Lower leg skin (tissue), 4 donors: Measurements from ENCODE around the gene RAP1GAP2. TPM values are rescaled to one million over a fixed set of nuclear protein-coding genes. Genes with fewer than 3 reads are reported as not detected.

ENCODE experiments used
- DNase-seq, 2 donors: peaks; one replicate each; pipeline ENCODE4 v3.0.0-alpha.2; 2019; ENCODE audit warnings: low spot score in 2 of 2
- H3K4me3 ChIP-seq: fragments of 200-600 bp; sonication (generic); 2 replicates; pipeline ENCODE4 v1.5.1; 2017; ENCODE audit warnings: mild to moderate bottlenecking, low read depth; ENCODE audit not compliant: poor library complexity, severe bottlenecking
- CTCF ChIP-seq, 3 donors: fragments of 450-650 bp; IDR thresholded peaks; one replicate each; pipeline ENCODE4 v1.5.1; 2016; ENCODE audit warnings: antibody characterized with exemption in 3 of 3, mild to moderate bottlenecking in 3 of 3, moderate library complexity in 2 of 3
- POLR2A ChIP-seq, 2 donors: fragments of 450-650 bp; IDR thresholded peaks; one replicate each; pipeline ENCODE4 v1.6.1; 2016 to 2017; ENCODE audit warnings: antibody characterized with exemption in 2 of 2, mild to moderate bottlenecking in 1 of 2, moderate library complexity in 1 of 2
- whole genome bisulfite sequencing, 2 donors: methylation state at CpG; one replicate each; pipeline ENCODE4 v1.1.5; 2018; 5-methylcytosine and 5-hydroxymethylcytosine counted together
- intact Hi-C: fragments of 100-400 bp; cut with DNase I; formaldehyde crosslinking; loops from one replicate; pipeline ENCODE4 v1.15.0; 2023; ENCODE audit warnings: low total_unique reads
- total RNA-seq, 4 donors: library from RNA; depleted of rRNA; stranded (reverse); fragments of >200 nt; gene quantifications; one replicate each; pipeline ENCODE4 v1.1.0, GENCODE V29; 2016

The RAP1GAP2 gene
- total RNA-seq, 4 donors from 2014 or later, result 9.2 to 15.3 (median 12.8) TPM

GRCh38 chr17:2935632-2936031 is 139.4 kb downstream of the RAP1GAP2 start:
- intact Hi-C loops, result no loop called here
- no peak for DNase-seq
- no peak overlapping the region for H3K4me3 ChIP-seq
- no peak for TF ChIP-seq POLR2A (IDR thresholded peaks at IDR 0.05)
- TF ChIP-seq CTCF (IDR thresholded peaks at IDR 0.05), result no peak
- 82 to 86% methylated on average over 21 of the region's 21 CpGs for WGBS, 2 donors

- H3K4me3 ChIP-seq, result no peak overlapping the region
- DNase-seq, result no peak
- WGBS, 2 donors, result 81 to 84% methylated on average over 5 of the region's 5 CpGs
- intact Hi-C loops, result no loop called here
- no peak for TF ChIP-seq CTCF (IDR thresholded peaks at IDR 0.05)
Measured at GRCh38 chr17:2936351-2936750, 140.1 kb downstream of the RAP1GAP2 start.

GRCh38 chr17:2936771-2937321 is 140.6 kb downstream of the RAP1GAP2 start:
- no peak overlapping the region for H3K4me3 ChIP-seq
- 64 to 68% methylated on average over 7 of the region's 7 CpGs for WGBS, 2 donors
- DNase-seq, result no peak
- TF ChIP-seq CTCF (IDR thresholded peaks at IDR 0.05) (no peak), POLR2A (IDR thresholded peaks at IDR 0.05) (no peak)
- intact Hi-C loops, result no loop called here

- DNase-seq, result no peak
- WGBS, 2 donors, result 40 to 49% methylated on average over 10 of the region's 10 CpGs
- no peak overlapping the region for H3K4me3 ChIP-seq
- TF ChIP-seq POLR2A (IDR thresholded peaks at IDR 0.05) (no peak), CTCF (IDR thresholded peaks at IDR 0.05) (no peak)
- intact Hi-C loops, result no loop called here
Measured at GRCh38 chr17:2937331-2938003, 141.2 kb downstream of the RAP1GAP2 start.

GRCh38 chr17:2939714-2940351 is 143.6 kb downstream of the RAP1GAP2 start:
- TF ChIP-seq CTCF (IDR thresholded peaks at IDR 0.05), result no peak
- no peak for TF ChIP-seq POLR2A (IDR thresholded peaks at IDR 0.05)
- no peak overlapping the region for H3K4me3 ChIP-seq
- no peak for DNase-seq
- intact Hi-C loops, result no loop called here
- 70 to 74% methylated on average over 24 to 26 of the region's 26 CpGs for WGBS, 2 donors
